COR-L47 (cell line): ENCODE results near the gene ZDHHC1.

Experiments used
- DNase-seq: peaks from one replicate; lab custom pipeline; 2025; lab: John Stamatoyannopoulos, UW

ZDHHC1 gene

GRCh38 chr16:67447508-67448076 lies 31.3 kb upstream of the ZDHHC1 start:
- DNase-seq, result no peak

DNA sequence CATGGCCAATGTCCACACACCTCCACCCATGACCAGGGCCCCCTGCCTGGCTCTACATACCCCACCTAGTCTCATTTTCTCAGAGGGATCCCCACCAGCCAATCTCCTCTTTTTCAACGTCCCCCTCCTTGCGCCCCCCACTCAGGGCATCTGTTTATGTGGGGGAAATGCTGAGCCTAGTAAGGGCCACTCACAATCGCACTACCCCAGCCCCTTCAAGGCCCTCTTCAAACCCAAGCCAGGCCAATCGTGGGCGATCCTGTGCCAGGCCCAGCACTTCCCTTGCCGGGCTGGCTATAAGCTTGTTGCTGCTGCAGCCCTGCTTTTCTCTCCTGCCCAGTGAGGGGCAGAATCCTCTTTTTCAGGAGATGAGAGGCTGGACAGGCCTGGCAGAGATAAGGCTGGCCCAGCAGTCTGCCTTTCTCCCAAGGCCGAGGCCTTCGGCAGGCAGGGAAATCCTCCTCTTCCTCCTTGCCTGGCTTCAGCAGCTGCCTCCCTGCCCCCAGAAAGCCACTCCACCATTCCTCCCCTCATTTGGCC lies 30.8 kb upstream of the ZDHHC1 start:
- no peak for DNase-seq

GRCh38 chr16:67445913-67446907 lies 29.9 kb upstream of the ZDHHC1 start:
- no peak for DNase-seq

DNA sequence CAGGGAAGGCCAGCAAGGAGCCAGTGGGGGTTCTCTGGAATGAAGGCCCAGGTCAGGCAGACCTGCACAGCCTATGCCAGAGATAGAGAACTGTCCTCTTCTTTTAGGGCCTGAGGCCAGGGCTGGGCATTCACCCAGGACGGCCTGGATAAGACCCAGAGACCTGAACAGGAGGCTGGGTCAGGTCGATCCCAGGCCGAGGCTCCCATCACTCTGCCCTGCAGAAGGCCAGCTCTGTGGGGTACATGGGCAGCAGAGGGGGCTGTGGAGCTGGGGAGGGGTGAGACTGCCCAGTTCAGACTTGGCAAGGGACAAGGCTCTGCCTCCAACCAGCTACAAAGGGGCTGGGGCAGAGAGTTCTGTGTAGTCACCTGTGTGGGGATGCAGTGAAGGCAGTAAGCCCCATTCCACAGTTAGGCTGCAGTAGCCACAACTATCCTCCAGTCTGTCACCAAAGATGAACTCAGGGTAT lies 29.2 kb upstream of the ZDHHC1 start:
- no peak for DNase-seq

DNA sequence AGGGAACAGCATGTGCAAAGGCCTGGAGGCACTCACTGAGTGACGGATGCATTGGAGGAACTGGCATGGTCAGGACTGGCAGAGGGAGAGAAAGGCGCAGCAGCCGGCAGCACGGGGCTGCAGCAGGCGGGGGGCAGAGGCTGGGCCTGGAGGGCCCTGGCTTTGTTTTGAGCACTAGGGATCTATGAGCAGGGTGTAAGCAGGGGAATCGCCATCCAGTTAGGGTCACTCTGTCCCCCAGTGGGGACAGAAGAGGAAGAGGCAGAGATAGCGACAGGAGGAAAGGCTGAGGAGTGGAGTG lies 28.8 kb upstream of the ZDHHC1 start:
- no peak for DNase-seq

DNA sequence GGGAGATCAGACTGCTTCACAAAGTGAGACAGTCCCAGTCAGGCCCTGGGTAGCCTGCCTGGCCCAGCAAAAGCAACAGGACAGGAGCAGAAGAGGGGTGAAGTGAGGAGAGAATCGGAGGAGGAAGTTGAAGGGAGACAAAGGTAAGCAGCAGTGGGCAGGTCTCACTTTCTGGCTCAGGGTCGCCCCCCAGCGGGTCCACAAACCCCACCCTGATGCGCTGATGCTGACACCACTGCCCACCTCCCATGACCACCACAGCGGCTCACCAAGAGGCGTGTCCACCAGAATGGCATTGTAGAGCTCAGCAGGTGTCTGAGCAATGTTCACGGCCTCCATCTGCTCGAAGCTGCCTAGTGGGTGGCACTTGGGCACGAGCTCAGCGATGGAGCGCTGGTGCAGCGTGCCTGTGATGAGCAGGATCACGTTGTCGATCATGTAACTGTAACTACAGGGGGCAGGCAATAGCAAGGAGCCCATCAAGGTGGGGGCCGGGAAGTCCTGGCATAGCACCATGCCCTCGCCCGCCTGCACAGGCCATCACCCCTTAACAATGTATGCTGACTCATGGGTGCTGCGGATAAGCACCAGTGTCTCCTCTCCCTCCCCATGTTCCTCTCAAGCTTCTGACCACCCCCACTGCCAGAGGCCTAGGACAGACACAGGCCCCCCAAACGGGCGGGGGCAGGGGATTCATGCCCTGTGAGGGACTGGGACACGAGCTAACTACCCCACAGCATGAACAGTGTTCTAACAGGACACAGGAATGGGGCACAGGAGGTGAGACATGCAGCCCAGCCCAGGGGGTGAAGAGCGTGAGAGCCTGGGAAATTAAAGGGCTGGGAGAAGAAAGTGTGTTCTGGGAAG lies 28.2 kb upstream of the ZDHHC1 start:
- DNase-seq, result peak; percentile 36

DNA sequence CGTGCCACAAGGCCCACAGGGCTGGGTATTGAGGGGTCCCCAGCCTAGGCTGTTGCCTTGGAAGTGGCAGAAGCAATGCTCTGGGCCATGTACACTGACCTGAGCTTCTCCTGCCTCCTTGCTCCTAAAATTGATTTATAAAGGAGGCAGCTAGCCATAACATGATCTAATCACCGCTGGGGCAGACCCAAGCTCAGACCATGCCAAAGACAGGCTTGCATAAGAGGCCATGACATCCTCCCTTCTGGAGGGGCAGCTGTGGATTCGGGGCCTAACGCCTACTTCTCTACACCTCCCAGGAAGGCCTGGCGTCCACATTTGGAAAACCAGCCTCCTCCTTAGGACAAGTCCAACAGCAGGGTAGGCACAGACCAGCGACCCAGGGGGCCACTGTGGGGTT lies 27.0 kb upstream of the ZDHHC1 start:
- DNase-seq, result no peak

DNA sequence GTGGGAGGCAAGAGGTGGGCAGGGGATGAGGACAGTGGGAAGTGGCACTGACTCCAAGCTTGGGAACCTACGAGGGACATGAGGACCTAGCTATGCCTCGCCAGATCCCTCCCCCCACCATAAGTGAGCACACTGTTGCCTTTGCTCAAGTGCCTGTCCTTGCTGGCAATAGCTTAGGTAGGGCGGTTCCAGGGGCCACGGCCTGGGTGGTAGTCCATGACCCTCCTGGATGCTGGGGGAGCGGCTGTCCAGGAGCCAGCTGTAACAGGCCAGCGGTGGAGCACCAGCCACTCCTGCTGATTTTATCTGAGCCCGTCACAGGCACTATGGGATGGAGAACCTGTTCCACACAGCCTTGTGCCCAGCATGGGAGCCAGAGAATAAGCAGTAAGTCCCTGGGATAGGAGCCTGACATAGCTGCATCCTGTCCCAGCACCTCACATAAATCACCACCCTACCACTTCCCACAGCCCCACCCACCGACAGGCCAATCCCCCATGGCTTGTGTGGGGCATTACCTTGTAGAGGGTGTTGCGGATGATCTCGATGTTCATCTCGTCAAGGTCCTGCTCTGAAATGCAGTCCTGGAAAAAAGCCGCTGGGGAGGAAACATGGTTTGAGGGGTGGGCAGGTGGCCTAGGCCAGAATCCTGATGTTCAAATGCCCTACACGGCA lies 26.4 kb upstream of the ZDHHC1 start:
- no peak for DNase-seq

- DNase-seq, result no peak
Observed at GRCh38 chr16:67441907-67442306, 25.6 kb upstream of the ZDHHC1 start.

GRCh38 chr16:67441271-67441753 lies 25.0 kb upstream of the ZDHHC1 start:
- peak; percentile 94 for DNase-seq

GRCh38 chr16:67438824-67439393 lies 22.6 kb upstream of the ZDHHC1 start:
- no peak for DNase-seq

- DNase-seq, result no peak
Observed at GRCh38 chr16:67438098-67438791, 22.0 kb upstream of the ZDHHC1 start.

DNA sequence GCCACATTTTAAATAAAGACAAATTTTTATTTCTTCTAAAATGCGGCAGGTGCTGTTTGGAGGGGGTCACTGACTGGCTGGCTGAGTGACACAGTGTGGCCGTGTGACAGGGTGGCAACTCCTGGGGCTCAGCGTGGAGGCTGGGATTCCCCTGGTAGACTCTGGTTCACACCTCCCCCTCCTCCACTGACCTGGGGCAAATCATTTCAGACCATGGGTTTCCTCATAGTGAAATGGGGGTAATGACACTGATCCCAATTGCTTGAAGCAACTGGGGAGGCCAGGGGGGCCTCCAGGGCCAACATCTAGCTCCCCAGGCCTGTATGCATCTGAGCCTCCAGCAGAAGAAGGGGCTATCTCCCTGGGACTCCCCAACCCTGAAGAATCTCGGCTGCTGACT lies 21.2 kb upstream of the ZDHHC1 start:
- DNase-seq, result no peak

DNA sequence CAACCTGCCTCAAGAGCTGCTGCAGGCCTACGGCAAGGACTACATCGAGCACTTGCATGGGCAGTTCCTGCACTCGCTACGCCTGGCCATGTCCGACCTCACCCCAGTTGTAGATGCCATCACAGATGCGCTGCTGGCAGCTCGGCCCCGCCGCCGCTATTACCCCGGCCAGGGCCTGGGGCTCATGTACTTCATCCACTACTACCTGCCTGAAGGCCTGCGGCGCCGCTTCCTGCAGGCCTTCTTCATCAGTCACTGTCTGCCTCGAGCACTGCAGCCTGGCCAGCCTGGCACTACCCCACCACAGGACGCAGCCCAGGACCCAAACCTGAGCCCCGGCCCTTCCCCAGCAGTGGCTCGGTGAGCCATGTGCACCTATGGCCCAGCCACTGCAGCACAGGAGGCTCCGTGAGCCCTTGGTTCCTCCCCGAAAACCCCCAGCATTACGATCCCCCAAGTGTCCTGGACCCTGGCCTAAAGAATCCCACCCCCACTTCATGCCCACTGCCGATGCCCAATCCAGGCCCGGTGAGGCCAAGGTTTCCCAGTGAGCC lies 20.4 kb upstream of the ZDHHC1 start:
- no peak for DNase-seq

DNA sequence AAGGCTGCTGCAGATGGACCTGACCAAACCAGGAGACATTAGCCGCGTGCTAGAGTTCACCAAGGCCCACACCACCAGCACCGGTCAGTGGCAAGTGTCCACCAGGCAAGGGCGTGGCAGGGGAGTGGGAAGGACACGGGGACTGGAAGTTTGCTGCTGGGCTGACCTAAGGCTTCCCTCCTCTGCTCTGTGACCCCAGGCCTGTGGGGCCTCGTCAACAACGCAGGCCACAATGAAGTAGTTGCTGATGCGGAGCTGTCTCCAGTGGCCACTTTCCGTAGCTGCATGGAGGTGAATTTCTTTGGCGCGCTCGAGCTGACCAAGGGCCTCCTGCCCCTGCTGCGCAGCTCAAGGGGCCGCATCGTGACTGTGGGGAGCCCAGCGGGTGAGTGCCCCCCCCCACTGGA lies 19.5 kb upstream of the ZDHHC1 start:
- DNase-seq, result no peak

DNA sequence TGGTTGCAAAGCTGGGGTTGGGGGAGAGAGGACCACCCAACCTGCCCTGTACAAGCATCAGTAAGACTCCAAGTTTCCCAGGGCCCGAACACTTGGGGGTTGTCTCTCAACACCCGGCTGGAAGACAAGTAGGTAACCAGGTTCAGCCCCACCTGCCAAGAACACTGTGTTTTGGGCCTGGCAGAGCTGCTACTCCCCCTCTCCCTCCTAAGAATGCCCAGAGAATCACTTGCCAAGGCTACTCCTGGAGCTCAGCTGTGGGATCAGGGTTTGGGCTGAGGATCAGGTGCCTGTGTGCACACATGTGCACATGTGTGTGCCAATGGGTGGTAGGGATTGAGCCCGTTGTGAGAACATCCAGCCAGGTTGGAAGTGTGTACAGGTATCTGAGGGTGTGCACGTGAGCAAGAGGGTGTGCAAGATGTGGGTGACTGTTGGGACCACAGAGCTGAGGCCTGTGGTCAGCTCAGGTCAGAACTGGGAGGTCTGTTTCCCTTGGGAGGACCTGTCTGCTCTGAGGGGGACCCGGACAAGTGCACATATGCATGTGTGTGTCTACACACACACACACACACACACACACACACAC lies 16.9 kb upstream of the ZDHHC1 start:
- no peak for DNase-seq

DNA sequence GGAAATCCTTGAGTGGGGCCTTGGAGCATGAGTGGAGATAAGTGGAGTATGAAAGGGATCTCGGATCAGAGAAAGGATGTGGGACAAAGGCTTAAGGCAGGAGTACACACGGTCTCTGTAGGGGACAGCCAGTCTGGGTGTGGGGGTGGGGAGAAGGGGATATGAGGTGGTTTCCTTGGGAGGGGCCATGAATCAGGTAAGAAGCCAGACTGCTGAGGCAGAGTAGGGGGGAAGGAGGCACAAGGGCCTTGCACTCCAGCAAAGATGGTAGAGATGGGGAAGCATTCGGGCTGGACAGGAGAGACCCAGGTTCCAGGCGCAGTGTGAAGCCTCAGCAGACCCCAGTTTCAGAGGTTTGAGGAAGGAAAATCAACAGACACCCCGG lies 16.2 kb upstream of the ZDHHC1 start:
- DNase-seq, result no peak

DNA sequence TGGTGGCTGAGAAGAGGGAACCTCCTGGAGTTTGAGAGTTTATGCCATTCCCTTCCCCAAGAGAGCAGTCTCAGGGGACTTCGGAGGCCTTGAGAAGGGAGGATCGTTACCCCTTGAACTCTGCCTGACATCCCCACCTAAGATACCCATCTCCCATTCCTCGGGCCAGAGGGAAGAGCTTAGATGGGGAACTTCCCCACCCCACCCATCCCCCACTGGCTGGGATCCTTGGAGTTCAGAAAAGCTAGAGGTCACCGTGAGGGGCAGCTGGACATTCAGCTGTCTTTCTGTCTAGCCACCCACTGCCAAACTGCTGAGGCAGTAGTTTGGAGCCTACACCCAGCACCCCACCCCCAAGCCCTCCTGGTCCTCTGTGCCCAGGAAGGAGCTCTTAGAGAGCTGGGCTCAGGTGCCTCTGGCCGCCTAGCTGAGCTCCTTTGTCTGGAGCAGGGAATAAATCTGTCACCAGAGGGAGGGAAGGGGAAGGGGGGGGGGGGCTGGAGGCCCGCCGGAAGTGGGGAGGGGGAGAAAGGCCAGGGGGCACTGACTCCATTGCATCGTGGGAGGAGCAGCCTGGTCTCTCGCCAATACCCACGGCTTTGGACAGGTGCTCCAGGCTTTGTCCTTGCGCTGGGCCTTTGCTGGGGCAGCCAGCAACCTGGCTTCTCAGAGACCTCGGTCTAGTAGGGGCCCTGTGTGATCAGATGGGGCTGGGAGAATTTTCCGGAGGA lies 15.7 kb upstream of the ZDHHC1 start:
- DNase-seq, result peak; percentile 43
